PC-3 (cell line): ENCODE data around the gene LRRD1. TPM values are rescaled to one million over a fixed set of nuclear protein-coding genes. Genes with fewer than 3 reads are reported as not detected.

Experiments
- ATAC-seq: fragments of 200-7000 bp; cut with Tn5 transposase; 2 replicates; pipeline ENCODE4 v1.9.1; 2020; ENCODE audit warnings: mild to moderate bottlenecking, moderate library complexity
- BruUV-seq: library from RNA; stranded (reverse); fragments of 400-500 nt; replicated peaks from 2 replicates; lab custom pipeline; 2021; lab: Mats Ljungman, UMichigan
- CTCF ChIA-PET: fragments of 300-600 bp; sonication (Branson Sonifier 250); formaldehyde crosslinking; loops from one replicate; lab custom pipeline; 2022; ENCODE audit warnings: antibody characterized with exemption; lab: Charles Lee
- POLR2A ChIA-PET: fragments of 300-600 bp; sonication (Branson Sonifier 250); formaldehyde crosslinking; loops from one replicate; lab custom pipeline; 2022; ENCODE audit warnings: antibody characterized with exemption; ENCODE audit not compliant: unreplicated experiment; lab: Charles Lee
- DNase-seq: peaks from one replicate; pipeline ENCODE4 v3.0.0-alpha.2; 2015
- H2AFZ ChIP-seq: fragments of 300-600 bp; sonication (generic); 2 replicates; pipeline ENCODE4 v1.6.0; 2016; ENCODE audit warnings: antibody characterized with exemption, low read length
- H3F3A ChIP-seq: fragments of 300-600 bp; sonication (generic); one replicate; pipeline ENCODE4 v1.6.0; 2017; ENCODE audit warnings: antibody characterized with exemption, low read length, control low read depth, mild to moderate bottlenecking; ENCODE audit not compliant: unreplicated experiment
- H3K27ac ChIP-seq: fragments of 300-600 bp; sonication (generic); 2 replicates; pipeline ENCODE4 v1.5.1; 2016; ENCODE audit warnings: mild to moderate bottlenecking, low read length
- H3K27me3 ChIP-seq: fragments of 300-600 bp; sonication (generic); 2 replicates; pipeline ENCODE4 v1.6.1; 2016; ENCODE audit warnings: low read length, mixed read lengths
- H3K36me3 ChIP-seq: fragments of 300-600 bp; sonication (generic); 2 replicates; pipeline ENCODE4 v1.6.1; 2016; ENCODE audit warnings: low read depth, mixed run types, low read length, mixed read lengths
- H3K4me1 ChIP-seq: fragments of 300-600 bp; sonication (generic); 2 replicates; pipeline ENCODE4 v1.5.1; 2016; ENCODE audit warnings: low read length; ENCODE audit not compliant: insufficient read depth
- H3K4me2 ChIP-seq: fragments of 300-600 bp; sonication (generic); 2 replicates; pipeline ENCODE4 v1.6.0; 2016; ENCODE audit warnings: low read length
- H3K4me3 ChIP-seq: fragments of 300-600 bp; sonication (generic); 2 replicates; pipeline ENCODE4 v1.5.1; 2016; ENCODE audit warnings: mild to moderate bottlenecking, low read length, mixed read lengths
- H3K79me2 ChIP-seq: fragments of 300-600 bp; sonication (generic); 2 replicates; pipeline ENCODE4 v1.6.1; 2017; ENCODE audit warnings: low read length, mixed read lengths
- H3K9ac ChIP-seq: fragments of 300-600 bp; sonication (generic); 2 replicates; pipeline ENCODE4 v1.6.0; 2016; ENCODE audit warnings: mild to moderate bottlenecking, low read length
- H3K9me2 ChIP-seq: fragments of 300-600 bp; sonication (generic); replicated peaks from 2 replicates; pipeline ENCODE4 v1.6.1; 2016; ENCODE audit warnings: mixed run types, low read length, mixed read lengths
- H3K9me3 ChIP-seq: fragments of 300-600 bp; sonication (generic); 2 replicates; pipeline ENCODE4 v1.6.1; 2016; ENCODE audit warnings: low read length, mixed read lengths
- H4K20me1 ChIP-seq: fragments of 300-600 bp; sonication (generic); 2 replicates; pipeline ENCODE4 v1.6.1; 2016; ENCODE audit warnings: low read length, mixed read lengths
- CTCF ChIP-seq: fragments of 300-600 bp; sonication (generic); conservative IDR thresholded peaks from 2 replicates; pipeline ENCODE4 v1.5.1; 2017; ENCODE audit warnings: antibody characterized with exemption, low read depth, mild to moderate bottlenecking, low read length
- EZH2 ChIP-seq: fragments of 300-600 bp; sonication (generic); IDR thresholded peaks from one replicate; pipeline ENCODE4 v1.6.1; 2017; ENCODE audit warnings: antibody characterized with exemption, mild to moderate bottlenecking, low read length; ENCODE audit not compliant: unreplicated experiment
- EZH2phosphoT487 ChIP-seq: fragments of 300-600 bp; sonication (generic); IDR thresholded peaks from 2 replicates; pipeline ENCODE4 v1.6.1; 2018; ENCODE audit warnings: mild to moderate bottlenecking, antibody characterized with exemption, low read length, borderline replicate concordance
- intact Hi-C: fragments of 100-400 bp; cut with micrococcal nuclease; formaldehyde crosslinking; loops from 2 replicates; pipeline ENCODE4 v1.9.0; 2023
- total RNA-seq: library from RNA; depleted of rRNA; stranded (reverse); fragments of >200 nt; gene quantifications from 2 replicates; pipeline ENCODE4 v1.2.3, GENCODE V29; 2014

The LRRD1 gene
- total RNA-seq, 1 experiment from 2014 or later: not detected

DNA sequence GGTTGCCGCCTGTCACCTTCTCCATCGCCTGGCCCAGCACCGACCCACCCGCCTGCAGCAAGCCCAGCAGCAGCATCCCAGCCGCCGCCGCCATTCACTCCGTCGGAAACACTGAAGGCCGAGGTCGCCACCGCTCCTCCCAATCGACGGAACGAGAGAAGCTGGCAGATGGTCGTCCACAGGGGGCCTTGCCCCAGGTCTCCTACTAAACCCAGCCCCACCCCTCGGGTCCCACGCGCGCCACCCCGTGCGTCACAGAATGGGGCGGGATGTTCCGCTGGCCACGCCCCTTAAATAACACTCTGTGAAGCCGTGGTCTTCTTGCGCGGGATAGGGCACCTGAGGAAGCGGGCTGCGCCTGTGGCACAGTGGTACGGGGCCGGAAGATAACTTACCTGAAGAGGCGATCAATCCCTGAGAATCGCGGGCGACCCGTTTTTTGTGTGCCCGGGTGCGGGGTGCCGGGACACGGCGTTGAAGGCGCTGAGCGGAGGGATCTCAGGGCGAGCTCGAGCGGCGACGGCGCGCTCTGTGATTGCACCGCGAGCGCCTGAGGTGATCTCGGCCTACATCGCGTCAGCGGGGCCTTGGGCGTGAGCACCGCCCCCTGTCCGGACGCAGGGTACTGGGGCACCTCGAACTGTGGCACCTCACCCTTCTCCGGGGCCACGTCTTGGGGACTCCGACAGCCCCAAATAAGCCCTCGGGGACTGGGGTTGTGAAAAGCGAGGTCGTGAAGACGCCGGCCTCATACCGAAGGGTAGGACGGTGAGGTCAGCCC lies 44.5 kb downstream of the LRRD1 start, which contains the start of gene CYP51A1:
CYP51A1 (minus strand) TSS at position 207 of the 781 bp plus-strand sequence; CDS start at position 94, 113 bp downstream.
- H2AFZ ChIP-seq: peak within 1 kb of the TSS; percentile 96
- H3K36me3 ChIP-seq: peaks cover 15% of the 10 kb centered on the region; the same call in 1 of the 2 replicates
- ATAC-seq (peak; percentile 86), DNase-seq (peak; percentile 84)
- ChIA-PET CTCF (no interaction called here), POLR2A (interaction anchor here (0.6 to 0.7 kb wide), 3 partner anchors 111 to 1397 kb away, joined by 3 to 4 read pairs (median 3); partner anchors contain the start of genes ANKIB1 and KRIT1)
- no peaks in the 10 kb centered on the region for H3F3A ChIP-seq
- H3K9me3 ChIP-seq: no peaks in the 10 kb centered on the region
- BruUV-seq: no TSS peak
- peak within 1 kb of the TSS; percentile 82 for H3K4me3 ChIP-seq
- no peaks in the 10 kb centered on the region for H3K27me3 ChIP-seq
- peak within 1 kb of the TSS; percentile 95 for H3K4me2 ChIP-seq
- TF ChIP-seq EZH2 (no peak), CTCF (no peak), EZH2phosphoT487 (no peak)
- H3K9me2 ChIP-seq: no peaks in the 10 kb centered on the region
- peak within 1 kb of the TSS; percentile 88 for H3K27ac ChIP-seq
- peaks cover 22% of the 10 kb centered on the region; the same call in 1 of the 2 replicates for H3K4me1 ChIP-seq
- intact Hi-C loops: loop anchor here (1.0 kb wide), 1 partner anchor 313 kb away; the partner anchor contains the start of gene GATAD1
- H3K9ac ChIP-seq: peak within 1 kb of the TSS; percentile 96
- H3K79me2 ChIP-seq: peaks cover 47% of the 10 kb centered on the region
- H4K20me1 ChIP-seq: peaks cover 28% of the 10 kb centered on the region

DNA sequence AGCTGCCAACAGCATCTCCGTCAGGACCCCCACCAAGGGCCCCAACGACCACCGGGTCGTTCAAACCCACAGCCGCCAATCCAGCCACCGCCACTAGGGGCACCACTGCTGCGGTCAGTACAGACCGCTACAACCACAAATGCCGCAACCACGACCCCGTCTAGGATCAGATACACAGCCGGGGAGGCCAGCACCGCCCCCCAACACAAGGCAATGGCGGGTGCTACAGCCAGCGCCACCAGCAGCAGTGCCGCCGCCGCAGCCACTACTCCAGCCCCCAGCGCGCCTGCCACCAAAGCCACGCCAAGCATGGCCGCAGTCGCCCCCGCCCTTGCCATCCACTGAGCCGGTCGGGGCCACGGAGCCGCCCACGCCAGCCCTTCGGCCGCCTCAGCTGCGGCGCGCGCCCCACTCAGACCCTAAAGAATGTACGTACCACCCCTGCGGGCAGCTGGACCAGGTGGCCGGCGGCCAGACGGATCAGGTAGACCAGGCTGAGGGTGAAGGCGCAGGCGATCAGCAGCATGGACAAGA lies 45.1 kb downstream of the LRRD1 start:
- H3K9me3 ChIP-seq: no peaks in the 10 kb centered on the region
- ATAC-seq: peak; percentile 48
- no peaks in the 10 kb centered on the region for H3K27me3 ChIP-seq
- peak overlapping the region; percentile 96 for H3K9ac ChIP-seq
- ChIA-PET CTCF (no interaction called here), POLR2A (no interaction called here)
- peaks cover 22% of the 10 kb centered on the region; the same call in 1 of the 2 replicates for H3K4me1 ChIP-seq
- H3K9me2 ChIP-seq: no peaks in the 10 kb centered on the region
- H3K4me2 ChIP-seq: peak overlapping the region; percentile 95
- no peaks in the 10 kb centered on the region for H3F3A ChIP-seq
- peak overlapping the region; percentile 88 for H3K27ac ChIP-seq
- TF ChIP-seq CTCF (peak; percentile 87), EZH2 (no peak)
- no TSS peak for BruUV-seq
- H3K4me3 ChIP-seq: peak overlapping the region; percentile 82
- H2AFZ ChIP-seq: peak overlapping the region; percentile 96
- H4K20me1 ChIP-seq: peaks cover 28% of the 10 kb centered on the region
- H3K36me3 ChIP-seq: peaks cover 18% of the 10 kb centered on the region; the same call in 1 of the 2 replicates
- peak; percentile 41 for DNase-seq
- peaks cover 47% of the 10 kb centered on the region for H3K79me2 ChIP-seq
- intact Hi-C loops: loop anchor here (1.0 kb wide), 1 partner anchor 313 kb away; the partner anchor contains the start of gene GATAD1
